Trophoblast cell (in vitro differentiated cells and primary cell): ENCODE data around the gene KIAA0232.

Experiments
- DNase-seq, 2 donors: peaks; one replicate each; pipeline ENCODE4 v3.0.0-alpha.2; 2016
- H2AFZ ChIP-seq: 2 replicates; pipeline ENCODE4 v1.6.1; 2013; ENCODE audit warnings: low read length, moderate library complexity, mild to moderate bottlenecking; ENCODE audit not compliant: insufficient read depth, poor library complexity
- H2AK5ac ChIP-seq: 2 replicates; pipeline ENCODE4 v1.6.1; 2013; ENCODE audit warnings: mild to moderate bottlenecking, low read length
- H2BK120ac ChIP-seq: 2 replicates; pipeline ENCODE4 v1.6.1; 2013; ENCODE audit warnings: low read length, mild to moderate bottlenecking, moderate library complexity; ENCODE audit not compliant: insufficient read depth, poor library complexity
- H2BK12ac ChIP-seq: 2 replicates; pipeline ENCODE4 v1.6.1; 2013; ENCODE audit warnings: mild to moderate bottlenecking, low read length, moderate library complexity
- H2BK5ac ChIP-seq: 2 replicates; pipeline ENCODE4 v1.6.1; 2013; ENCODE audit warnings: low read length, low read depth, moderate library complexity, mild to moderate bottlenecking; ENCODE audit not compliant: poor library complexity
- H3K14ac ChIP-seq: 2 replicates; pipeline ENCODE4 v1.6.1; 2013; ENCODE audit warnings: mild to moderate bottlenecking, low read length
- H3K18ac ChIP-seq: 2 replicates; pipeline ENCODE4 v1.6.1; 2013; ENCODE audit warnings: mild to moderate bottlenecking, low read length
- H3K23ac ChIP-seq: 2 replicates; pipeline ENCODE4 v1.6.1; 2013; ENCODE audit warnings: low read length
- H3K27ac ChIP-seq: 2 replicates; pipeline ENCODE4 v1.5.1; 2013; ENCODE audit warnings: low read depth, mild to moderate bottlenecking, inconsistent platforms, low read length, moderate library complexity
- H3K27me3 ChIP-seq: 2 replicates; pipeline ENCODE4 v1.6.1; 2013; ENCODE audit warnings: inconsistent platforms, mild to moderate bottlenecking, low read length, moderate library complexity; ENCODE audit not compliant: insufficient read depth
- H3K36me3 ChIP-seq, 2 experiments: 1 replicate in 1 of 2; 2 replicates in 1 of 2; pipeline ENCODE4 v1.6.1; 2013; ENCODE audit warnings: low read length in 2 of 2, mild to moderate bottlenecking in 2 of 2, moderate library complexity in 1 of 2; ENCODE audit not compliant: insufficient read depth in 2 of 2, control insufficient read depth in 1 of 2
- H3K4ac ChIP-seq: 2 replicates; pipeline ENCODE4 v1.6.1; 2013; ENCODE audit warnings: low read depth, mild to moderate bottlenecking, low read length, moderate library complexity
- H3K4me1 ChIP-seq, 2 experiments: 1 replicate in 1 of 2; 2 replicates in 1 of 2; pipeline ENCODE4 v1.6.1; 2013; ENCODE audit warnings: low read length in 2 of 2, mild to moderate bottlenecking in 2 of 2, moderate library complexity in 1 of 2; ENCODE audit not compliant: insufficient read depth in 2 of 2, control insufficient read depth in 1 of 2
- H3K4me2 ChIP-seq: 2 replicates; pipeline ENCODE4 v1.6.1; 2013; ENCODE audit warnings: inconsistent platforms, mild to moderate bottlenecking, low read length, moderate library complexity
- H3K4me3 ChIP-seq: 2 replicates; pipeline ENCODE4 v1.5.1; 2013; ENCODE audit warnings: mild to moderate bottlenecking, low read depth, low read length, inconsistent platforms
- H3K79me1 ChIP-seq: one replicate; pipeline ENCODE4 v1.6.1; 2013; ENCODE audit warnings: low read length
- H3K79me2 ChIP-seq: 2 replicates; pipeline ENCODE4 v1.6.1; 2013; ENCODE audit warnings: low read length, mild to moderate bottlenecking; ENCODE audit not compliant: control insufficient read depth, insufficient read depth, poor library complexity
- H3K9ac ChIP-seq: 2 replicates; pipeline ENCODE4 v1.6.1; 2013; ENCODE audit warnings: mild to moderate bottlenecking, low read length
- H3K9me3 ChIP-seq: 2 replicates; pipeline ENCODE4 v1.6.1; 2013; ENCODE audit warnings: low read depth, mild to moderate bottlenecking, control low read depth, inconsistent platforms, low read length; ENCODE audit not compliant: insufficient read depth
- H4K12ac ChIP-seq: 2 replicates; pipeline ENCODE4 v1.6.1; 2013; ENCODE audit warnings: low read depth, mild to moderate bottlenecking, low read length, moderate library complexity
- H4K8ac ChIP-seq: 2 replicates; pipeline ENCODE4 v1.6.1; 2013; ENCODE audit warnings: low read depth, mild to moderate bottlenecking, low read length, moderate library complexity
- H4K91ac ChIP-seq: one replicate; pipeline ENCODE4 v1.6.1; 2013; ENCODE audit warnings: low read depth, mild to moderate bottlenecking, low read length, moderate library complexity
- WGBS: extraction: QIAGEN DNeasy Blood & Tissue Kit; methylation state at CpG from one replicate; pipeline ENCODE4 v1.1.7; 2013; ENCODE audit warnings: missing lambda C conversion rate; ENCODE audit not compliant: insufficient read length, insufficient coverage; ENCODE audit errors: extremely low coverage; 5-methylcytosine and 5-hydroxymethylcytosine counted together

Gene KIAA0232

DNA sequence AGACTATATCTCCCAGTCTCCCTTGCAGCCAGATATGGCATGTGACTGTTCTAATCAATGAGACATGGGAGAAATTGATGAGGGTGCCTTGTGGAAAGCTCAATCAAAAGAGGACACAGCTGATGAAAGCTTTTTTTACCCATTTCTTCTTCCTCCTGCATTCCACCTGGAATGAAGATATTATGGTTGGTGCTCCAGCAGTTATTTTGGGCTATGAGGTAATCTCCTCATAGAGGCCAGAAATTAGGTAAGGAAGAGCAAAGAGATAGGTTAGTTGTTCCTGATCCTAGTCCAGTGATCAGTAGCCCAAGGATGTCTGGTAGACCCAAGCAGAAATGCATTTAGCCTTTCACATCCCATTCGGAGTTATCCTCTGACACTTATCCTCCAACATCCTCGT, 16.8 kb upstream of the KIAA0232 start:
- Histone ChIP-seq H3K79me2 (no peaks in the 10 kb centered on the region), H3K36me3 (no peaks in the 10 kb centered on the region), H3K79me1 (no peaks in the 10 kb centered on the region), H3K27me3 (no peaks in the 10 kb centered on the region), H4K8ac (no peak overlapping the region), H3K18ac (no peak overlapping the region), H2BK12ac (no peak overlapping the region), H2BK5ac (no peak overlapping the region), H3K14ac (no peak overlapping the region), H4K91ac (no peak overlapping the region), H3K4me2 (no peak overlapping the region), H2AK5ac (no peak overlapping the region), H3K4ac (no peak overlapping the region), H3K4me1 (peaks cover 8 to 10% of the 10 kb centered on the region in 2 experiments), H2AFZ (no peak overlapping the region), H3K27ac (no peak overlapping the region), H2BK120ac (no peak overlapping the region), H3K9ac (no peak overlapping the region), H3K23ac (no peak overlapping the region), H3K4me3 (no peak overlapping the region), H3K9me3 (no peaks in the 10 kb centered on the region), H4K12ac (no peak overlapping the region)
- DNase-seq: no peak
- WGBS: no CpG with 5 or more reads among the region's 2 CpGs

DNA sequence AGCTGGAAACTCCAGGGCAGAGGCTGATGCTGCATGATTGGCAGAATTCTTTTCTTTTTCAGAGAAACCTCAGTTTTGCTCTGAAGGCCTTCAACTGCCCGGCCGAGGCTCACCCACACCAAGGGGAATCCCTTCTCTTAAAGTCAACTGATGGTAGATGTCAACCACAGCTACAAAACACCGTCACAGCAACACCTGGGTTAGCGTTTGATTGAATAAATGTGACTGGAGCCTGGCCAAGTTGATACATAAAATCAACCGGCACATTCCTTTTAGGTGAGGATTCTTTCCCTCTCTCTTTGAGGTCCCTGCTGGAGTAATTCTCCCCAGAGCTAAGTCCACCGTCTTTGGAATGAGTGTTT, 15.2 kb upstream of the KIAA0232 start:
- H3K4me2 ChIP-seq: no peak overlapping the region

DNA sequence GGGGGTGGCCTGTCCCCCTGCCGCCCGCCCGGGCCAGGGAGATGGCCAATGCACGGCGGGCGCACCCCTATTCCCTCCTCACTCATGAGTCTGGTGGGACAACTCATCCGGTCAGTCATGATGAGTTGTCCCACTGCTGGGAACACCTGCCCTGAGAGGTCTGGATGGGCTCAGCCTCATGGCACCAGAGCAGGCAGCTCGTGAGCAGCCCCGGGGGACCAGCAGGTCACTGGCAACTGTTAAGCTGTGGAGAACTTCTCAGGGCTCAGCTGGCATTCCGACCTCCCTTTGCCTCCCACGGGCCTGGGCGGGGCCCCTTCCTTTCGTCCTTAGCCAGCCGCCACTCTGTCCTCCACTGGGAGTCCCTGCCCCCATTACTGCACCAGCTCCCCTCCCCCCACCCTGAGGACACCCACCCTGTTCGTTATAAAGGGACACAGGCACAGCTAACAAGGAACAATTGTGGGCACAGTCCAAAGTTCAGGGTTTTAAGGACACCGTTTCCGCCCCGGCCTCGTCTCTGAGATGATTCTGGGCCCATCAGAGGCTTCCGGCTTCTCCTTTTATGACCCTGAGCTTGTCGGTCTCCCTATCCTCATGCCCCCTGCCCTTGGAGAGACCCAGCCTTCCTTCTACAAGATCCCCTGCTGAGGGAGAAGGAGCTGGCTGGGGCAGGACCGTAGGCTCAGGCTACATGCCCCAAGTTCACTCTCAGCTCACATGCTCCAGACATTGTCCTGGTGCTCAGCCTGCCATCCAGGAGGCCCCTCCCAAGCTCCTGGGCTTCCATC, 14.6 kb upstream of the KIAA0232 start:
- Histone ChIP-seq H3K23ac (no peak overlapping the region), H3K4me3 (no peak overlapping the region), H3K4me2 (no peak overlapping the region), H3K79me2 (no peaks in the 10 kb centered on the region), H3K9me3 (no peaks in the 10 kb centered on the region), H3K79me1 (peaks cover 7% of the 10 kb centered on the region), H4K12ac (no peak overlapping the region), H2BK12ac (no peak overlapping the region), H3K4me1 (peaks cover 12 to 21% of the 10 kb centered on the region in 2 experiments), H4K91ac (no peak overlapping the region), H3K27ac (no peak overlapping the region), H2AK5ac (no peak overlapping the region), H3K4ac (no peak overlapping the region), H3K18ac (no peak overlapping the region), H3K36me3 (no peaks in the 10 kb centered on the region), H3K14ac (no peak overlapping the region), H3K27me3 (no peaks in the 10 kb centered on the region), H4K8ac (no peak overlapping the region), H2BK5ac (no peak overlapping the region), H3K9ac (no peak overlapping the region), H2BK120ac (no peak overlapping the region), H2AFZ (no peak overlapping the region)
- no CpG with 5 or more reads among the region's 22 CpGs for WGBS
- DNase-seq: no peak

More for the DNA sequence above, 15.2 kb upstream of the KIAA0232 start:
- no peak overlapping the region for H4K8ac ChIP-seq
- no peak overlapping the region for H2BK12ac ChIP-seq
- no peak overlapping the region for H2AK5ac ChIP-seq
- no peak overlapping the region for H4K91ac ChIP-seq
- H3K9ac ChIP-seq: no peak overlapping the region
- H3K79me1 ChIP-seq: peaks cover 7% of the 10 kb centered on the region
- H3K27me3 ChIP-seq: no peaks in the 10 kb centered on the region
- no peak overlapping the region for H2AFZ ChIP-seq
- H3K4me1 ChIP-seq: peaks cover 8 to 17% of the 10 kb centered on the region in 2 experiments
- H3K27ac ChIP-seq: no peak overlapping the region
- H3K18ac ChIP-seq: no peak overlapping the region
- no peak for DNase-seq
- no peak overlapping the region for H3K4ac ChIP-seq
- H2BK120ac ChIP-seq: no peak overlapping the region
- no peak overlapping the region for H3K23ac ChIP-seq
- no peak overlapping the region for H2BK5ac ChIP-seq
- H4K12ac ChIP-seq: no peak overlapping the region
- no peaks in the 10 kb centered on the region for H3K36me3 ChIP-seq
- H3K79me2 ChIP-seq: no peaks in the 10 kb centered on the region
- H3K14ac ChIP-seq: no peak overlapping the region
- WGBS: no CpG with 5 or more reads among the region's 6 CpGs
- no peaks in the 10 kb centered on the region for H3K9me3 ChIP-seq
- H3K4me3 ChIP-seq: no peak overlapping the region

DNA sequence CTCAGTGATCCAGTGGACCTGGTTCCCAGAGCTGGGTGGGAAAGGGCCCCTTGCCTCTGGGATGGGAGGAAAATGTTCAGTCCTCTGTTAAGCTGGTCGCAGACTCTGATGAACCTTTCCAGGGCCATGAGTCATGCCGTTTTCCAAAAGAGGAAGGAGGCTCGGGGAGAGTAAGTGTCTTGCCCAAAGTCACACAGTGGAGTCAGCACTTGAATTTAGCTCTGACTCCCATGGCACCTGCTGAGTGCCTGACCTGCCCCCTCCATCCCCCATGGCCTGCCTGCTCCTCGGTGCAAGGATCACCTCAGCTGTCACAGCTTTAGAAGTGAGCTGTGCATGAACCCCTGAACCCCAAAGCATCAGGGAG, 14.0 kb upstream of the KIAA0232 start:
- Histone ChIP-seq H3K79me1 (peaks cover 7% of the 10 kb centered on the region), H3K27me3 (no peaks in the 10 kb centered on the region), H2BK5ac (no peak overlapping the region), H3K9ac (no peak overlapping the region), H3K27ac (no peak overlapping the region), H4K12ac (no peak overlapping the region), H3K36me3 (no peaks in the 10 kb centered on the region), H3K4me1 (peaks cover 17 to 23% of the 10 kb centered on the region in 2 experiments), H4K8ac (no peak overlapping the region), H3K23ac (no peak overlapping the region), H3K18ac (no peak overlapping the region), H2BK12ac (no peak overlapping the region), H2BK120ac (no peak overlapping the region), H3K4ac (no peak overlapping the region), H2AK5ac (no peak overlapping the region), H2AFZ (no peak overlapping the region), H4K91ac (no peak overlapping the region), H3K4me2 (no peak overlapping the region), H3K79me2 (no peaks in the 10 kb centered on the region), H3K14ac (no peak overlapping the region), H3K9me3 (no peaks in the 10 kb centered on the region), H3K4me3 (no peak overlapping the region)
- peak in 1 of 2 donors; percentile 59 for DNase-seq
- WGBS: no CpG with 5 or more reads among the region's 4 CpGs
